Peyer's patch (tissue), 4 donors: ENCODE results near the gene PAM16. TPM values are rescaled to one million over a fixed set of nuclear protein-coding genes. Genes with fewer than 3 reads are reported as not detected.

Experiments used
- DNase-seq, 3 donors: peaks; one replicate each; pipeline ENCODE4 v3.0.0-alpha.2; 2017 to 2019
- H3K27ac ChIP-seq, 4 donors: fragments of 200-600 bp; sonication (generic); one replicate each; pipeline ENCODE4 v1.5.1; 2016 to 2019
- H3K27me3 ChIP-seq, 2 donors: fragments of 200-600 bp; sonication (generic); one replicate each; pipeline ENCODE4 v1.5.1; 2019
- H3K36me3 ChIP-seq, 3 donors: fragments of 200-600 bp; sonication (generic); one replicate each; pipeline ENCODE4 v1.5.1; 2016 to 2019
- H3K4me1 ChIP-seq, 4 donors: fragments of 200-600 bp; sonication (generic); one replicate each; pipeline ENCODE4 v1.5.1; 2016 to 2019
- H3K4me3 ChIP-seq, 4 donors: fragments of 200-600 bp; sonication (generic); 1 replicate in 3 of 4; 2 replicates in 1 of 4; pipeline ENCODE4 v1.5.1; 2016 to 2019; ENCODE audit warnings: mild to moderate bottlenecking in 1 of 4
- H3K9me3 ChIP-seq, 4 donors: fragments of 200-600 bp; sonication (generic); one replicate each; pipeline ENCODE4 v1.5.1; 2016 to 2019; ENCODE audit warnings: mild to moderate bottlenecking in 1 of 4
- POLR2A ChIP-seq, 2 donors: fragments of 450-650 bp; IDR thresholded peaks; one replicate each; pipeline ENCODE4 v1.5.1; 2017; ENCODE audit warnings: antibody characterized with exemption in 2 of 2, mild to moderate bottlenecking in 2 of 2, moderate library complexity in 2 of 2
- total RNA-seq, 4 donors: library from RNA; depleted of rRNA; stranded (reverse); fragments of >200 nt; gene quantifications; one replicate each; pipeline ENCODE4 v1.1.0, GENCODE V29; 2016
- TF ChIP-seq, protein P1 (sequence below), 6 experiments: fragments of 450-650 bp in 4 of 6; fragments of 200-600 bp in 2 of 6; sonication (generic) in 1 of 6; IDR thresholded peaks; one replicate each; pipeline ENCODE4 v1.5.1; 2017 to 2019; ENCODE audit warnings: antibody characterized with exemption in 6 of 6, mild to moderate bottlenecking in 3 of 6, moderate library complexity in 1 of 6

PAM16 gene
- total RNA-seq, 4 donors from 2014 or later = 18.2 to 61.4 (median 49.3) TPM

DNA sequence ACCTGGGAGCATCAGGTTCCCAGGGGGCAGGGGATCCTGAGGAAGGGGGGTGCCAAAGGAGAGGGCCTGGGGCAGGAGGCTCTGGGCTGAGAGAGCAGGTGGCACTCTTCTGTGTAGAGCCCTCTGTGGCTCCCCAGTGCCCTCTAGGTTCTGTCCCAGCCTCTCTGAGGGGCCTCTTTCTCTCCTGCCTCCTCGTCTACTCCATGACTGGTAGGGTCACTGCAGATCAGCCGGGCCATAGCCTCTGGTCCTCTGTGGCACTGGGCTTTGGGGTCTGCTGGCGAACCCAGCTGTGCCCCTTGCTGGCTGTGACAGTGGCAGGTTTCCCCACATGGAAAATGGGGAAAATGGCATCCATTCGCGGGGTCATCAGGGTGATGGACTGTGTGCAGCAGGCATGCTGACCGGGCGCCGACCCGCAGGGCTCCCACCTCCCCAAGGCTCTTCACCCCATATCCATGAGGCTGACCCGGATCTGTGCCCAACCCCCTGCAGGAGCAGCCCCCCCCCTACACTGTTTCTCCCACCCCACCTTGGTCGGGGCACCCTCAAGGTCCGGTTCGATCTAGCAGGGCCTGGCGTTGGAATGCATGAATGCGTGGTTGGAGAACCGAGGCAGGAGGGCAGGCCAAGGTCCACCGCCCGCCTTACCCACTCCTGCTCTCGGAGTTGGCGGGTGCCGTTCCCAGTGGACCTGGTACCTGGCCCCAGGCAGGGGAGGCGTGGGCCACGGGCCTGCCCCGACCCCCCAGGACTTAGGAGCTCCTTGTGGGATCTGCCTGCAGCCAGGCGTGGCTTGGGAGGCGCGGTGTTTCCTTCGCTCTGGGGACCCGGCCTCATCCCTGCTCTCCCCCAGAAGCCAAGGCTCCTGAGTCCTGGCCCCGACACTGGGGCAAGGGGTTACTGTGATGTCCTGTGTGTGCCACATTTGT is 28.7 kb downstream of the PAM16 start:
- DNase-seq = no peak
- TF ChIP-seq, protein P1, sequence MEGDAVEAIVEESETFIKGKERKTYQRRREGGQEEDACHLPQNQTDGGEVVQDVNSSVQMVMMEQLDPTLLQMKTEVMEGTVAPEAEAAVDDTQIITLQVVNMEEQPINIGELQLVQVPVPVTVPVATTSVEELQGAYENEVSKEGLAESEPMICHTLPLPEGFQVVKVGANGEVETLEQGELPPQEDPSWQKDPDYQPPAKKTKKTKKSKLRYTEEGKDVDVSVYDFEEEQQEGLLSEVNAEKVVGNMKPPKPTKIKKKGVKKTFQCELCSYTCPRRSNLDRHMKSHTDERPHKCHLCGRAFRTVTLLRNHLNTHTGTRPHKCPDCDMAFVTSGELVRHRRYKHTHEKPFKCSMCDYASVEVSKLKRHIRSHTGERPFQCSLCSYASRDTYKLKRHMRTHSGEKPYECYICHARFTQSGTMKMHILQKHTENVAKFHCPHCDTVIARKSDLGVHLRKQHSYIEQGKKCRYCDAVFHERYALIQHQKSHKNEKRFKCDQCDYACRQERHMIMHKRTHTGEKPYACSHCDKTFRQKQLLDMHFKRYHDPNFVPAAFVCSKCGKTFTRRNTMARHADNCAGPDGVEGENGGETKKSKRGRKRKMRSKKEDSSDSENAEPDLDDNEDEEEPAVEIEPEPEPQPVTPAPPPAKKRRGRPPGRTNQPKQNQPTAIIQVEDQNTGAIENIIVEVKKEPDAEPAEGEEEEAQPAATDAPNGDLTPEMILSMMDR (IDR thresholded peaks at IDR 0.05) = no peak
- TF ChIP-seq POLR2A (IDR thresholded peaks at IDR 0.05) = no peak
- H3K4me3 ChIP-seq = no peak overlapping the region
- H3K4me1 ChIP-seq = peaks cover 0 to 47% (median 9%) of the 10 kb centered on the region in 4 donors
- H3K9me3 ChIP-seq = no peaks in the 10 kb centered on the region
- no peak overlapping the region for H3K27ac ChIP-seq
- no peaks in the 10 kb centered on the region for H3K27me3 ChIP-seq
- no peaks in the 10 kb centered on the region for H3K36me3 ChIP-seq

DNA sequence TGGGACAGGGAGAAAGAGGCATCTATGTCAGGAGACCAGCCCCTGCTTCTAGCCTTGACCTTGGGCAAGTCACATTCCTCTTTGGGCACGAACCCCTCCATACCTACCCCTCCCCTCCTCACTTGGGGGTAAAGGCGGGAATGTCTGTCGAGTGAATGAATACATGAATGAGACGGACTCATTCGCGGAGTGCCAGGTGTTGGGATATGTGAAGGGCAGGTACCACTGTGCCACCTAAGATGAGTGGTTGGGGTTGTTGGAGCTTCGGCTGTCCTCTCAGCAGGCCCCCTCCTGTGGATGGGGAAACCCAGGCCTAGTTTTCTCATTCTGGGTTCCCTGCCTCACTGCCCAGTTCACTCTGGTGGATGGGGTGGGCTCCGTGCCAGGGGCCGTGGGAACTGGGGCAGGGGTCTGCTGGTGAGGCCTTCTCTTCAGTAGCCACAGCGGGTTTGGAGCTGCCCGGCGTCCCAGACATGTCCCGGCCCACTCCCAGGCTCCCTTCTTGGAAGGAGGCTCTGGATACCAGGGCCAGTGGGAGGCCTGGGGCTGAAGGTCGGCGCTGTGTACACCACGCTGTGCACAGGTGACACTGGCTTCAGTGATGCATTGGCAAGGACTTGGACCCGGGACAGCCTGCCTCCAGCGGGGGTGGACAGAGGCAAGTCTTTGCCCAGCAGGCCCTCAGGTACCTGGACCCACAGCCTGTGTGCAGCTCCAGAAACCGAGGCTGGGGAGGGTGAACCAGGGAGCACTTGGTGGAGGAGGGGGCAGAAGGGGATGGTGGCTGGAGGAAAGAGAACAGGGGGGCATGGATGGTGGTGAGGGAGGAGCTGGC is 29.6 kb downstream of the PAM16 start:
- H3K4me1 ChIP-seq = peaks cover 0 to 53% (median 10%) of the 10 kb centered on the region in 4 donors
- no peaks in the 10 kb centered on the region for H3K9me3 ChIP-seq

GRCh38 chr16:4320571-4321137 is 30.5 kb downstream of the PAM16 start:
- H3K9me3 ChIP-seq = no peaks in the 10 kb centered on the region
- H3K27me3 ChIP-seq = no peaks in the 10 kb centered on the region
- H3K4me3 ChIP-seq = no peak overlapping the region
- no peak for DNase-seq
- no peaks in the 10 kb centered on the region for H3K36me3 ChIP-seq
- TF ChIP-seq, protein P1 (IDR thresholded peaks at IDR 0.05) = no peak
- no peak for TF ChIP-seq POLR2A (IDR thresholded peaks at IDR 0.05)
- peaks cover 0 to 56% (median 12%) of the 10 kb centered on the region in 4 donors for H3K4me1 ChIP-seq
- H3K27ac ChIP-seq = peak overlapping the region in 2 of 4 donors; percentile 31 to 93

More for the DNA sequence above, 29.6 kb downstream of the PAM16 start:
- Histone ChIP-seq H3K27ac (peak overlapping the region in 1 of 4 donors; percentile 93), H3K36me3 (no peaks in the 10 kb centered on the region), H3K27me3 (no peaks in the 10 kb centered on the region), H3K4me3 (no peak overlapping the region)
- DNase-seq = no peak
- no peak for TF ChIP-seq POLR2A (IDR thresholded peaks at IDR 0.05)
- TF ChIP-seq, protein P1 (IDR thresholded peaks at IDR 0.05) = no peak

GRCh38 chr16:4319454-4320421 is 31.4 kb downstream of the PAM16 start:
- no peaks in the 10 kb centered on the region for H3K36me3 ChIP-seq
- H3K27me3 ChIP-seq = no peaks in the 10 kb centered on the region
- TF ChIP-seq, protein P1 (IDR thresholded peaks at IDR 0.05) = no peak
- no peak for TF ChIP-seq POLR2A (IDR thresholded peaks at IDR 0.05)
- no peak overlapping the region for H3K4me3 ChIP-seq
- no peaks in the 10 kb centered on the region for H3K9me3 ChIP-seq
- peak overlapping the region in 3 of 4 donors; percentile 22 to 93 (median 75) for H3K27ac ChIP-seq
- peaks cover 0 to 53% (median 15%) of the 10 kb centered on the region in 4 donors for H3K4me1 ChIP-seq
- peak in 2 of 3 donors; percentile 76 to 79 for DNase-seq
